HepG2 (cell line): Measurements from ENCODE around the gene CHIC2. TPM values are rescaled to one million over a fixed set of nuclear protein-coding genes. Genes with fewer than 3 reads are reported as not detected.

ENCODE experiments used
- ARID5B ChIP-seq: IDR thresholded peaks from 2 replicates; pipeline ENCODE4 v1.4.0; 2020; ENCODE audit warnings: mild to moderate bottlenecking, missing genetic modification reagents
- ATM ChIP-seq: fragments of 450-650 bp; IDR thresholded peaks from 2 replicates; pipeline ENCODE4 v1.7.1; 2017; ENCODE audit warnings: mild to moderate bottlenecking, borderline replicate concordance
- CBFB ChIP-seq: sonication (generic); formaldehyde crosslinking; IDR thresholded peaks from 2 replicates; pipeline ENCODE4 v1.4.0; 2020; ENCODE audit warnings: missing genetic modification reagents
- CEBPG ChIP-seq: IDR thresholded peaks from 2 replicates; pipeline ENCODE4 v1.6.1; 2016
- FOXP1 ChIP-seq, 2 experiments: fragments of 450-650 bp in 1 of 2; IDR thresholded peaks; 2 replicates each; pipeline ENCODE4 v1.6.1; 2017 to 2018; ENCODE audit warnings: antibody characterized with exemption in 1 of 2
- FOXP4 ChIP-seq: sonication (generic); formaldehyde crosslinking; IDR thresholded peaks from 2 replicates; pipeline ENCODE4 v1.4.0; 2020; ENCODE audit warnings: missing genetic modification reagents
- HDAC2 ChIP-seq: sonication (generic); formaldehyde crosslinking; IDR thresholded peaks from 2 replicates; pipeline ENCODE4 v1.4.0; 2020; ENCODE audit warnings: missing genetic modification reagents
- HMG20A ChIP-seq: IDR thresholded peaks from 2 replicates; pipeline ENCODE4 v1.6.1; 2016; ENCODE audit warnings: borderline replicate concordance
- HMG20B ChIP-seq: conservative IDR thresholded peaks from 2 replicates; pipeline ENCODE4 v1.6.1; 2016; ENCODE audit warnings: missing genetic modification reagents, missing compliant biosample characterization
- IRF9 ChIP-seq: sonication (generic); formaldehyde crosslinking; IDR thresholded peaks from 2 replicates; pipeline ENCODE4 v1.8.0; 2022; ENCODE audit warnings: missing genetic modification reagents, mild to moderate bottlenecking, borderline replicate concordance
- PAXIP1 ChIP-seq: sonication (generic); formaldehyde crosslinking; conservative IDR thresholded peaks from 2 replicates; pipeline ENCODE4 v1.4.0; 2020; ENCODE audit warnings: mild to moderate bottlenecking, missing genetic modification reagents, moderate library complexity
- PHF20 ChIP-seq: sonication (generic); formaldehyde crosslinking; IDR thresholded peaks from 2 replicates; pipeline ENCODE4 v1.5.0; 2020; ENCODE audit warnings: mild to moderate bottlenecking, missing genetic modification reagents
- SKI ChIP-seq: fragments of 450-650 bp; IDR thresholded peaks from one replicate; pipeline ENCODE4 v1.6.1; 2018; ENCODE audit warnings: mild to moderate bottlenecking; ENCODE audit not compliant: partially characterized antibody
- SMC3 ChIP-seq: IDR thresholded peaks from 2 replicates; pipeline ENCODE4 v1.6.1; 2011; ENCODE audit warnings: low read length, improper control_type of control experiment
- THAP11 ChIP-seq: IDR thresholded peaks from 2 replicates; pipeline ENCODE4 v1.6.1; 2016; ENCODE audit warnings: missing biosample characterization, missing genetic modification reagents
- ZNF574 ChIP-seq: sonication (generic); formaldehyde crosslinking; IDR thresholded peaks from 2 replicates; pipeline ENCODE4 v1.4.0; 2020; ENCODE audit warnings: missing genetic modification reagents
- ZNF724P ChIP-seq: sonication (generic); formaldehyde crosslinking; IDR thresholded peaks from 2 replicates; pipeline ENCODE4 v1.8.0; 2022; ENCODE audit warnings: missing genetic modification reagents, borderline replicate concordance
- polyA plus RNA-seq, 8 experiments: library from polyadenylated mRNA; depleted of rRNA in 3 of 8; stranded (reverse) in 7 of 8; unstranded in 1 of 8; fragments of >200 nt; fragmentation: Illumina TruSeq in 4 of 8; extraction: Trizol in 4 of 8; gene quantifications; 2 replicates each; pipeline versions ENCODE4 v1.2.1 to v1.2.3, GENCODE V29; 2011 to 2016; ENCODE audit warnings: low read depth in 4 of 8, missing spikeins in 1 of 8, mixed read lengths in 1 of 8; ENCODE audit not compliant: insufficient read depth in 1 of 8
- total RNA-seq, 5 experiments: library from RNA; depleted of rRNA; stranded (reverse); fragments of >200 nt; fragmentation: Illumina TruSeq; extraction: Trizol; gene quantifications; 2 replicates each; pipeline ENCODE4 v1.2.3, GENCODE V29; 2016; ENCODE audit warnings: low read depth in 1 of 5

The CHIC2 gene
- total and polyA plus RNA-seq, 2 of the 13 experiments (the other 11 are each of a cell fraction or from before 2014, with no cell fraction given): 10.0 to 17.2 TPM

- peak; percentile 94; the same call in 1 of the 2 replicates for TF ChIP-seq ATM
- peak; percentile 45 for TF ChIP-seq CEBPG (CRISPR knock-in tag)
- TF ChIP-seq PHF20 (CRISPR knock-in tag): no peak
- peak; percentile 87 for TF ChIP-seq ARID5B
- TF ChIP-seq ZNF724P (CRISPR knock-in tag): no peak
- TF ChIP-seq FOXP4 (CRISPR knock-in tag): 0 out of 2 replicates have a peak, but pooled peaks have one; percentile 26
- TF ChIP-seq HMG20A (CRISPR knock-in tag): peak; percentile 89; the same call in 1 of the 2 replicates
- TF ChIP-seq ZNF574 (CRISPR knock-in tag): no peak
- TF ChIP-seq FOXP1 (IDR thresholded peaks at IDR 0.05): no peak
- TF ChIP-seq FOXP1 (CRISPR knock-in tag; IDR thresholded peaks at IDR 0.05): peak; percentile 70; the same call in 1 of the 2 replicates
- TF ChIP-seq IRF9 (CRISPR knock-in tag): no peak
- TF ChIP-seq HDAC2 (CRISPR knock-in tag): peak; percentile 57; the same call in 1 of the 2 replicates
- peak; percentile 14 for TF ChIP-seq SKI
- TF ChIP-seq HMG20B (CRISPR knock-in tag): 0 out of 2 replicates have a peak, but pooled peaks have one; percentile 44
- TF ChIP-seq THAP11 (CRISPR knock-in tag): 0 out of 2 replicates have a peak, but pooled peaks have one; percentile 14
- no peak for TF ChIP-seq SMC3
- TF ChIP-seq CBFB: peak; percentile 80
- peak; percentile 63 for TF ChIP-seq PAXIP1 (CRISPR knock-in tag)
Observed at GRCh38 chr4:54006755-54007154, 57.6 kb downstream of the CHIC2 start (continued).
